Muscle layer of colon (tissue), 2 donors: Measurements from ENCODE around the gene DEPDC1.

Experiments
- H3K27ac ChIP-seq: one replicate; pipeline ENCODE4 v1.7.0; 2013; ENCODE audit warnings: low read depth, mild to moderate bottlenecking, low read length, moderate library complexity
- H3K27me3 ChIP-seq, 2 donors: one replicate each; pipeline ENCODE4 v1.7.0; 2013; ENCODE audit warnings: low read length in 2 of 2, mild to moderate bottlenecking in 2 of 2; ENCODE audit not compliant: insufficient read depth in 2 of 2, control insufficient read depth in 1 of 2
- H3K36me3 ChIP-seq: one replicate; pipeline ENCODE4 v1.7.0; 2013; ENCODE audit warnings: mild to moderate bottlenecking, low read length; ENCODE audit not compliant: insufficient read depth
- H3K4me1 ChIP-seq: one replicate; pipeline ENCODE4 v1.7.0; 2013; ENCODE audit warnings: mild to moderate bottlenecking, low read length; ENCODE audit not compliant: insufficient read depth
- H3K4me3 ChIP-seq, 2 donors: one replicate each; pipeline ENCODE4 v1.7.0; 2013; ENCODE audit warnings: low read length in 2 of 2, low read depth in 1 of 2, mild to moderate bottlenecking in 1 of 2, moderate library complexity in 1 of 2
- H3K9ac ChIP-seq: one replicate; pipeline ENCODE4 v1.7.0; 2013; ENCODE audit warnings: low read length
- H3K9me3 ChIP-seq: one replicate; pipeline ENCODE4 v1.7.0; 2013; ENCODE audit warnings: mild to moderate bottlenecking, low read length
- donor health status: abdominal sarcoma.
- donor health status: Adenocarcinoma of cecum.

The DEPDC1 gene

GRCh38 chr1:68473060-68473459, 23.8 kb downstream of the DEPDC1 start:
- H3K4me3 ChIP-seq: no peak overlapping the region
- no peaks in the 10 kb centered on the region for H3K4me1 ChIP-seq
- no peaks in the 10 kb centered on the region for H3K27me3 ChIP-seq
- no peaks in the 10 kb centered on the region for H3K36me3 ChIP-seq
- no peak overlapping the region for H3K27ac ChIP-seq
- no peak overlapping the region for H3K9ac ChIP-seq
- H3K9me3 ChIP-seq: no peaks in the 10 kb centered on the region

- H3K36me3 ChIP-seq: no peaks in the 10 kb centered on the region
- H3K9ac ChIP-seq: no peak overlapping the region
- H3K4me1 ChIP-seq: no peaks in the 10 kb centered on the region
- H3K27me3 ChIP-seq: no peaks in the 10 kb centered on the region
- no peaks in the 10 kb centered on the region for H3K9me3 ChIP-seq
- H3K4me3 ChIP-seq: no peak overlapping the region
- H3K27ac ChIP-seq: no peak overlapping the region
Observed at GRCh38 chr1:68470388-68470970, 26.4 kb downstream of the DEPDC1 start.

GRCh38 chr1:68464891-68465290, 32.0 kb downstream of the DEPDC1 start:
- no peaks in the 10 kb centered on the region for H3K36me3 ChIP-seq
- no peaks in the 10 kb centered on the region for H3K4me1 ChIP-seq
- H3K9ac ChIP-seq: no peak overlapping the region
- no peaks in the 10 kb centered on the region for H3K9me3 ChIP-seq
- H3K4me3 ChIP-seq: no peak overlapping the region
- H3K27ac ChIP-seq: no peak overlapping the region
- H3K27me3 ChIP-seq: no peaks in the 10 kb centered on the region

GRCh38 chr1:68460935-68461334, 35.9 kb downstream of the DEPDC1 start:
- H3K9me3 ChIP-seq: no peaks in the 10 kb centered on the region
- H3K4me1 ChIP-seq: no peaks in the 10 kb centered on the region
- H3K4me3 ChIP-seq: no peak overlapping the region
- H3K27ac ChIP-seq: no peak overlapping the region
- no peaks in the 10 kb centered on the region for H3K27me3 ChIP-seq
- H3K9ac ChIP-seq: no peak overlapping the region
- H3K36me3 ChIP-seq: no peaks in the 10 kb centered on the region

GRCh38 chr1:68459796-68460195, 37.1 kb downstream of the DEPDC1 start:
- Histone ChIP-seq H3K4me3 (no peak overlapping the region), H3K27ac (no peak overlapping the region), H3K27me3 (no peaks in the 10 kb centered on the region), H3K9me3 (no peaks in the 10 kb centered on the region), H3K36me3 (no peaks in the 10 kb centered on the region), H3K9ac (no peak overlapping the region), H3K4me1 (no peaks in the 10 kb centered on the region)

GRCh38 chr1:68459091-68459490, 37.8 kb downstream of the DEPDC1 start:
- Histone ChIP-seq H3K4me1 (no peaks in the 10 kb centered on the region), H3K4me3 (no peak overlapping the region), H3K27ac (no peak overlapping the region), H3K9me3 (no peaks in the 10 kb centered on the region), H3K9ac (no peak overlapping the region), H3K36me3 (no peaks in the 10 kb centered on the region), H3K27me3 (no peaks in the 10 kb centered on the region)

- Histone ChIP-seq H3K36me3 (no peaks in the 10 kb centered on the region), H3K9ac (no peak overlapping the region), H3K27me3 (no peaks in the 10 kb centered on the region), H3K27ac (no peak overlapping the region), H3K9me3 (no peaks in the 10 kb centered on the region), H3K4me3 (no peak overlapping the region), H3K4me1 (no peaks in the 10 kb centered on the region)
Observed at GRCh38 chr1:68456202-68456601, 40.7 kb downstream of the DEPDC1 start.

- Histone ChIP-seq H3K27me3 (no peaks in the 10 kb centered on the region), H3K36me3 (no peaks in the 10 kb centered on the region), H3K9me3 (no peaks in the 10 kb centered on the region), H3K4me3 (no peak overlapping the region), H3K4me1 (no peaks in the 10 kb centered on the region), H3K27ac (no peak overlapping the region), H3K9ac (no peak overlapping the region)
Observed at GRCh38 chr1:68454534-68454933, 42.3 kb downstream of the DEPDC1 start.

- H3K9ac ChIP-seq: no peak overlapping the region
- no peaks in the 10 kb centered on the region for H3K9me3 ChIP-seq
- no peaks in the 10 kb centered on the region for H3K36me3 ChIP-seq
- H3K4me1 ChIP-seq: no peaks in the 10 kb centered on the region
- H3K27me3 ChIP-seq: no peaks in the 10 kb centered on the region
- no peak overlapping the region for H3K4me3 ChIP-seq
- no peak overlapping the region for H3K27ac ChIP-seq
Observed at GRCh38 chr1:68453060-68453670, 43.7 kb downstream of the DEPDC1 start.

GRCh38 chr1:68449901-68450300, 47.0 kb downstream of the DEPDC1 start, which contains the start of gene RPE65:
RPE65 (minus strand) TSS chr1:68449954; CDS start chr1:68449905, 49 bp downstream.
- Histone ChIP-seq H3K9me3 (no peaks in the 10 kb centered on the region), H3K4me1 (no peaks in the 10 kb centered on the region), H3K27me3 (no peaks in the 10 kb centered on the region), H3K9ac (no peak within 1 kb of the TSS), H3K4me3 (no peak within 1 kb of the TSS), H3K36me3 (no peaks in the 10 kb centered on the region), H3K27ac (no peak within 1 kb of the TSS)

GRCh38 chr1:68448365-68448764, 48.5 kb downstream of the DEPDC1 start:
- Histone ChIP-seq H3K27ac (no peak overlapping the region), H3K9ac (no peak overlapping the region), H3K9me3 (no peaks in the 10 kb centered on the region), H3K4me1 (no peaks in the 10 kb centered on the region), H3K36me3 (no peaks in the 10 kb centered on the region), H3K27me3 (no peaks in the 10 kb centered on the region), H3K4me3 (no peak overlapping the region)

GRCh38 chr1:68445709-68446108, 51.2 kb downstream of the DEPDC1 start:
- Histone ChIP-seq H3K4me1 (no peaks in the 10 kb centered on the region), H3K27ac (no peak overlapping the region), H3K9me3 (no peaks in the 10 kb centered on the region), H3K4me3 (no peak overlapping the region), H3K9ac (no peak overlapping the region), H3K27me3 (no peaks in the 10 kb centered on the region), H3K36me3 (no peaks in the 10 kb centered on the region)
